Common myeloid progenitor, CD34-positive (primary cell): ENCODE results near the gene HEMGN.

Experiments used
- CTCF ChIA-PET: fragments of 350-600 bp; sonication (Branson Sonifier 250); formaldehyde crosslinking; loops from one replicate; lab custom pipeline; 2021; ENCODE audit warnings: antibody characterized with exemption; lab: Charles Lee
- POLR2A ChIA-PET: fragments of 350-600 bp; sonication (Branson Sonifier 250); formaldehyde crosslinking; loops from one replicate; lab custom pipeline; 2021; ENCODE audit warnings: antibody characterized with exemption; lab: Charles Lee
- DNase-seq, 3 donors: peaks; one replicate each; pipeline versions ENCODE4 v3.0.0 to v3.0.0-alpha.2; 2013
- H3K27ac ChIP-seq, 2 experiments: 1 replicate in 1 of 2; 2 replicates in 1 of 2; pipeline ENCODE4 v1.7.0; 2013; ENCODE audit warnings: inconsistent platforms in 2 of 2, low read length in 2 of 2, mild to moderate bottlenecking in 2 of 2, low read depth in 1 of 2, moderate library complexity in 1 of 2; ENCODE audit not compliant: severe bottlenecking in 2 of 2, insufficient read depth in 1 of 2, poor library complexity in 1 of 2
- H3K27me3 ChIP-seq, 5 experiments: replicated peaks in 2 of 5; 1 replicate in 3 of 5; 2 replicates in 2 of 5; pipeline versions ENCODE4 v1.6.1 to v1.7.0; 2013; ENCODE audit warnings: low read length in 4 of 5, mild to moderate bottlenecking in 2 of 5, moderate library complexity in 2 of 5, inconsistent platforms in 1 of 5; ENCODE audit not compliant: insufficient read depth in 5 of 5, control insufficient read depth in 4 of 5
- H3K36me3 ChIP-seq, 4 experiments: 1 replicate in 2 of 4; 2 replicates in 2 of 4; pipeline versions ENCODE4 v1.6.1 to v1.7.0; 2013; ENCODE audit warnings: low read length in 3 of 4, control low read depth in 1 of 4, mild to moderate bottlenecking in 1 of 4; ENCODE audit not compliant: control insufficient read depth in 4 of 4, insufficient read depth in 4 of 4
- H3K4me1 ChIP-seq, 4 experiments: 1 replicate in 3 of 4; 2 replicates in 1 of 4; pipeline versions ENCODE4 v1.6.1 to v1.7.1; 2013; ENCODE audit warnings: low read length in 3 of 4, mild to moderate bottlenecking in 3 of 4, control low read depth in 1 of 4, inconsistent platforms in 1 of 4, moderate library complexity in 1 of 4; ENCODE audit not compliant: control insufficient read depth in 4 of 4, insufficient read depth in 4 of 4; ENCODE audit errors: control extremely low read depth in 1 of 4
- H3K4me3 ChIP-seq, 7 experiments: 1 replicate in 4 of 7; 2 replicates in 3 of 7; pipeline versions ENCODE4 v1.5.1 to v1.7.0; 2013; ENCODE audit warnings: mild to moderate bottlenecking in 7 of 7, low read length in 6 of 7, moderate library complexity in 6 of 7, inconsistent platforms in 2 of 7, low read depth in 2 of 7, control low read depth in 1 of 7; ENCODE audit not compliant: insufficient read depth in 4 of 7, control insufficient read depth in 1 of 7; ENCODE audit errors: extremely low read depth in 1 of 7
- H3K9me3 ChIP-seq, 5 experiments: 1 replicate in 4 of 5; 2 replicates in 1 of 5; pipeline versions ENCODE4 v1.6.1 to v1.7.1; 2013; ENCODE audit warnings: low read length in 4 of 5, mild to moderate bottlenecking in 2 of 5, inconsistent platforms in 1 of 5, low read depth in 1 of 5, moderate library complexity in 1 of 5; ENCODE audit not compliant: control insufficient read depth in 4 of 5, insufficient read depth in 2 of 5; ENCODE audit errors: control extremely low read depth in 1 of 5
- WGBS: methylation state at CpG from one replicate; pipeline ENCODE4 v1.1.5; 2013; ENCODE audit not compliant: insufficient coverage; 5-methylcytosine and 5-hydroxymethylcytosine counted together

The HEMGN gene

DNA sequence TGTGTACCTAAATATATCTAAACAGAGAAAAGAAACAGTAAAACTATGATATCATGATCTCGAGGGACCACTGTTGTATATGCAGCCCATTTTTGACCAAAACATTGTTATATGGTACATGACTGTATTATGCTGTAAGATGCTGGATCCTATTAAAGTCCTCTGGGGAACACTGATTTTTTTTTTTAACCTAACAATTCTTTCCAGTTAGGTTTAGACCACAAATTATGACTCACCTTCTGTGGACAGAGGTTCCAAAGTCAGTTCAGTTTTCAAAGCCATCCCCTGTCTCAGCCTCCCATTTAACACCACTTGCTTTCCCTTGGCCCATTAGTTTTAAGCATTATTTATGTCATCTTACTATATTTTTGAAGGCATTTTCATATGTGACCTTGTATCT lies 42.8 kb downstream of the HEMGN start:
- H3K27ac ChIP-seq, result no peak overlapping the region
- no peak overlapping the region for H3K4me3 ChIP-seq
- no peak for DNase-seq
- no CpG with 5 or more reads among the region's 1 CpG for WGBS
- peaks cover 0 to 6% (median 2%) of the 10 kb centered on the region in 5 experiments for H3K9me3 ChIP-seq
- H3K27me3 ChIP-seq, result no peaks in the 10 kb centered on the region
- peaks cover 0 to 7% (median 4%) of the 10 kb centered on the region in 4 experiments for H3K36me3 ChIP-seq
- ChIA-PET POLR2A (no interaction called here), CTCF (interaction anchor here (0.9 to 2.2 kb wide), 4 partner anchors 8 to 434 kb away, joined by 3 to 8 read pairs (median 4); partner anchors contain the start of gene TRMO)
- H3K4me1 ChIP-seq, result no peaks in the 10 kb centered on the region

DNA sequence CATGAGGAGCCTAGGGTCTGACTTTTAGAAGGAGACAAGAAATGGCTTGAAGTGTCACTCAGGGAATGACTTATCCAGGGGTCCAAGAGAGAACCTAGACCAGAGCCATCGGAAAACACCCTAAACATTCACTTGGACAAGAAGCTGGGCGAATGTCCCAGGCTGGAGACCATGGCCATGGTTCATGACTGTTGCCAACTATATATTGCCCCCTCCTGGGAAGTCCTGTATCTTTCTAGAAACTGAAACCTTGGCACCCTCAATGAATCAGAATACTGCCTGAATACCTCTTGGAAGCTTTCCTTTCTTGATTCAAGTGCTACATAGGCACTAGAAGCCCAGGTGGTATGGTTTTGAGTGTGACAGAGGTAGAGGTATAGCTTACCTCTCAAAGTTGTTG lies 45.6 kb downstream of the HEMGN start:
- ChIA-PET CTCF (interaction anchor here (0.8 to 6.2 kb wide), 3 partner anchors 9 to 183 kb away, joined by 3 to 65 read pairs (median 6); no protein-coding TSS in a partner anchor), POLR2A (interaction anchor here (0.6 kb wide), 1 partner anchor 32 kb away, joined by 3 read pairs; no protein-coding TSS in a partner anchor)
- WGBS, result 94% methylated on average over 2 of the region's 2 CpGs
- Histone ChIP-seq H3K36me3 (peaks cover 0 to 3% (median 0%) of the 10 kb centered on the region in 4 experiments), H3K27ac (no peak overlapping the region), H3K4me1 (no peaks in the 10 kb centered on the region), H3K4me3 (no peak overlapping the region), H3K27me3 (no peaks in the 10 kb centered on the region), H3K9me3 (peaks cover 0 to 6% (median 2%) of the 10 kb centered on the region in 5 experiments)
- no peak for DNase-seq

DNA sequence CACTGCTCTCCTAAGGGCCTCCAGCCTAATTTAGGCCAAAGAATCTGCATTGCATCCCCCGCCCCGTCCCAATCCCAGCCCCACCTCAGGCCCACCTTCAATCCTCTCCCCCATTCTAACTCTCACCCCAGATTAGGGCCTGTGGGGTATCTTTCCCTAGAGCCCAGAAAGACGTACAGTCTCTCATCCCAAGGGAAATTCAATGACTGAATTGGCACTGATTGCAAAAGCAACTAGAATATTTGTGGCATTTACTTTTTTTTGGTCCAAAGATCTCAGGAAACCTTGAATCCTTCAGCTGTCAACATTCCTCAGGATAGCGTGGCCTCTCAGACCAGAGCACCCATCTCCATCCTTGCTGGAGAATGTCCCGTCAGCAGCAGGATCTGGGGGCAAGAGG lies 46.2 kb downstream of the HEMGN start:
- Histone ChIP-seq H3K27me3 (no peaks in the 10 kb centered on the region), H3K27ac (no peak overlapping the region), H3K36me3 (peaks cover 0 to 3% (median 0%) of the 10 kb centered on the region in 4 experiments), H3K4me1 (no peaks in the 10 kb centered on the region), H3K9me3 (peaks cover 0 to 6% (median 2%) of the 10 kb centered on the region in 5 experiments), H3K4me3 (no peak overlapping the region)
- WGBS, result 97% methylated on average over 5 of the region's 5 CpGs
- DNase-seq, result no peak
- ChIA-PET CTCF (interaction anchor here (1.2 to 6.2 kb wide), 2 partner anchors 10 to 14 kb away, joined by 6 to 65 read pairs; no protein-coding TSS in a partner anchor), POLR2A (no interaction called here)

DNA sequence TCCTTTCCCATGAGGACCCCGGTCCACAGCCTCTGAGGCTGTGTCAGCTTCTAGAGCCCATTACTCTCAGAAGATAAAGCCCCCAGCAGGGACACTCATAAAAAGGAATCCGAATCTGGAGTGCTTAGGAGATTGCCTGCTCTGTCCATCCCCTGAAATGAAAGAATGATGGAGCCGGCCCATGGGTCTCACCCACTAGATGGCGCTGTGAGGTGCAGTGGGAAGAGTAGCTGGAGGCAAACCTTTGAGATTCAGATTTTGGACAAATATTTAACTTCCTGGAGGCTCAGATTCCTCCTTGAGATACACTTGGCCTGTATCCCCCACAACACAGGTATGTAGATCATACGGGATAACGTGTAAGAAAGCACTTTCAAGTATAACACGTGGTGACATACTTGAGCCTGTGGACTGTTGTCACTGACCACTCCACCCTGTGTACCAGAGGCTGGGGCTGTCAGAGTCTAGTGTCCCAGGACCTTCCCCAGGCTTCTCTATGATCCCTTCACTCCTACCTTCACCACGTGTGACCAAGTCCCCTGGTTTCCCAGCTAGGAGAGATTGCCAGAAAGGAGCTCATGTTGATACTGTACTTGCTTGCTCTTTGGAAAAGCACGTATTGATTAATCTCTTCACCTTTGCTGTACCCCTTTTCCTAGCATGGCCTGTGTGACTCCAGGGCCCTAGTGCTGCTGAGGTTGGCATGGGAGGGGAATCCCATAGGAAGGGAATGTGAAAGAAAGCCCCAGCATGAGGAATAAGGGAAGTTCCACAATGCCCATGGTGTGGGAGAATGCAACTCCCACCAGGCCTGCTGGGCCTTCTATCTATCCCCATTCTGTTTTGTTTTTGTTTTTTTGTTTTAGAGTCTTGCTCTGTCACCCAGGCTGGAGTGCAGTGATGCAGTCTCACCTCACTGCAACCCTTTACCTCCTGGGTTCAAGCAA lies 47.8 kb downstream of the HEMGN start:
- ChIA-PET CTCF (interaction anchor here (0.9 to 6.2 kb wide), 15 partner anchors 11 to 834 kb away, joined by 3 to 65 read pairs (median 4); partner anchors contain the start of gene TRMO), POLR2A (interaction anchor here (0.7 kb wide), 1 partner anchor 8 kb away, joined by 3 read pairs; no protein-coding TSS in a partner anchor)
- DNase-seq, result peak in 2 of 3 donors; percentile 38 to 49
- WGBS, result 79% methylated on average over 9 of the region's 9 CpGs
- H3K36me3 ChIP-seq, result no peaks in the 10 kb centered on the region
- no peak overlapping the region for H3K27ac ChIP-seq
- H3K4me1 ChIP-seq, result no peaks in the 10 kb centered on the region
- H3K4me3 ChIP-seq, result no peak overlapping the region
- no peaks in the 10 kb centered on the region for H3K27me3 ChIP-seq
- H3K9me3 ChIP-seq, result peaks cover 0 to 6% (median 2%) of the 10 kb centered on the region in 5 experiments

DNA sequence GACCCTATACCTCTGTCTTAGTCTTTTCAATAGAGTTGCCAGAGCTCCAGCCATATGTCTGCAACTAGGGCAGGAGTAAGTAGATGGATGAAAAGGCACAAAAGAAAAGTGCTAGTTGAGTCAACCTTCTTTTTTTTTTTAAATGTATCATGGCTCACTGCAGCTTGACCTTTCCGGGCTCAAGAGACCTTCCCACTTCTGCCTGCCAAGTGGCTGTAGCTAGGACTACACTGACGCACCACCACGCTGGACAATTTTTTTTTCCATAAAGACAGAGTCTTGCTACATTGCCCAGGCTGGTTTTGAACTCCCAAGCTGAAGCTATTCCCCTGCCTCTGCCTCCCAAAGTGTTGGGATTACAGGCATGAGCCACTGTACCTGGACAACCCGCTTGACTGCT lies 57.6 kb downstream of the HEMGN start:
- DNase-seq, result no peak
- ChIA-PET POLR2A (no interaction called here), CTCF (interaction anchor here (0.6 to 1.9 kb wide), 4 partner anchors 10 to 581 kb away, joined by 4 to 6 read pairs (median 4); no protein-coding TSS in a partner anchor)
- no peaks in the 10 kb centered on the region for H3K36me3 ChIP-seq
- H3K4me3 ChIP-seq, result no peak overlapping the region
- H3K4me1 ChIP-seq, result no peaks in the 10 kb centered on the region
- H3K27me3 ChIP-seq, result peaks cover 0 to 3% (median 0%) of the 10 kb centered on the region in 5 experiments
- H3K9me3 ChIP-seq, result no peaks in the 10 kb centered on the region
- H3K27ac ChIP-seq, result no peak overlapping the region
- 99% methylated on average over 4 of the region's 4 CpGs for WGBS
